Duodenal mucosa (tissue), 2 donors: ENCODE results near the gene MAGI3.
"Not testable (repeated sequence)": the region's sequence is repeated elsewhere in the genome, so short reads cannot be mapped to it uniquely, and the experiment has no call there.

Experiments
- H3K27ac ChIP-seq: one replicate; pipeline ENCODE4 v1.7.0; 2013; ENCODE audit warnings: low read depth, low read length
- H3K27me3 ChIP-seq, 2 donors: one replicate each; pipeline ENCODE4 v1.7.0; 2013; ENCODE audit warnings: low read length in 2 of 2, control low read depth in 1 of 2; ENCODE audit not compliant: insufficient read depth in 2 of 2, control insufficient read depth in 1 of 2
- H3K36me3 ChIP-seq, 2 donors: one replicate each; pipeline ENCODE4 v1.7.0; 2013; ENCODE audit warnings: low read length in 2 of 2, control low read depth in 1 of 2; ENCODE audit not compliant: insufficient read depth in 2 of 2, control insufficient read depth in 1 of 2
- H3K4me1 ChIP-seq, 2 donors: one replicate each; pipeline ENCODE4 v1.7.0; 2013; ENCODE audit warnings: low read length in 2 of 2, control low read depth in 1 of 2; ENCODE audit not compliant: insufficient read depth in 2 of 2, control insufficient read depth in 1 of 2
- H3K4me3 ChIP-seq, 2 donors: one replicate each; pipeline ENCODE4 v1.7.0; 2013; ENCODE audit warnings: low read length in 2 of 2, low read depth in 1 of 2
- H3K9ac ChIP-seq, 2 donors: one replicate each; pipeline ENCODE4 v1.7.0; 2013; ENCODE audit warnings: low read length in 2 of 2, low read depth in 1 of 2
- H3K9me3 ChIP-seq, 2 donors: one replicate each; pipeline ENCODE4 v1.7.0; 2013; ENCODE audit warnings: low read length in 2 of 2, control low read depth in 1 of 2; ENCODE audit not compliant: control insufficient read depth in 1 of 2

MAGI3 gene

GRCh38 chr1:113691184-113691583 is 300.9 kb downstream of the MAGI3 start:
- no peak overlapping the region for H3K9ac ChIP-seq
- H3K4me3 ChIP-seq: no peak overlapping the region
- peaks cover 0 to 5% of the 10 kb centered on the region in 2 donors for H3K36me3 ChIP-seq
- H3K4me1 ChIP-seq: no peaks in the 10 kb centered on the region
- no peaks in the 10 kb centered on the region for H3K27me3 ChIP-seq
- H3K27ac ChIP-seq: no peak overlapping the region
- H3K9me3 ChIP-seq: peaks cover 3 to 15% of the 10 kb centered on the region in 2 donors

GRCh38 chr1:113692342-113692741 is 302.0 kb downstream of the MAGI3 start:
- H3K27ac ChIP-seq: no peak overlapping the region
- H3K36me3 ChIP-seq: peaks cover 0 to 5% of the 10 kb centered on the region in 2 donors
- H3K4me3 ChIP-seq: no peak overlapping the region
- peaks cover 3 to 15% of the 10 kb centered on the region in 2 donors for H3K9me3 ChIP-seq
- H3K27me3 ChIP-seq: no peaks in the 10 kb centered on the region
- no peaks in the 10 kb centered on the region for H3K4me1 ChIP-seq
- no peak overlapping the region for H3K9ac ChIP-seq

- peaks cover 0 to 5% of the 10 kb centered on the region in 2 donors for H3K36me3 ChIP-seq
- H3K27ac ChIP-seq: no peak overlapping the region
- H3K27me3 ChIP-seq: no peaks in the 10 kb centered on the region
- no peak overlapping the region for H3K9ac ChIP-seq
- no peak overlapping the region for H3K4me3 ChIP-seq
- no peaks in the 10 kb centered on the region for H3K4me1 ChIP-seq
- H3K9me3 ChIP-seq: peaks cover 3 to 15% of the 10 kb centered on the region in 2 donors
Measured at GRCh38 chr1:113692824-113693431, 302.6 kb downstream of the MAGI3 start.

GRCh38 chr1:113694910-113695309 is 304.6 kb downstream of the MAGI3 start:
- no peak overlapping the region for H3K9ac ChIP-seq
- H3K4me1 ChIP-seq: no peaks in the 10 kb centered on the region
- H3K9me3 ChIP-seq: peaks cover 3 to 15% of the 10 kb centered on the region in 2 donors
- no peak overlapping the region for H3K4me3 ChIP-seq
- H3K27me3 ChIP-seq: no peaks in the 10 kb centered on the region
- no peak overlapping the region for H3K27ac ChIP-seq
- H3K36me3 ChIP-seq: peaks cover 0 to 8% of the 10 kb centered on the region in 2 donors

GRCh38 chr1:113701429-113701828 is 311.1 kb downstream of the MAGI3 start:
- Histone ChIP-seq H3K4me1 (no peaks in the 10 kb centered on the region), H3K36me3 (peaks cover 0 to 6% of the 10 kb centered on the region in 2 donors), H3K9me3 (no peaks in the 10 kb centered on the region), H3K27ac (no peak overlapping the region), H3K9ac (no peak overlapping the region), H3K27me3 (no peaks in the 10 kb centered on the region), H3K4me3 (no peak overlapping the region)

- Histone ChIP-seq H3K9me3 (no peaks in the 10 kb centered on the region), H3K27me3 (no peaks in the 10 kb centered on the region), H3K9ac (no peak overlapping the region), H3K4me1 (no peaks in the 10 kb centered on the region), H3K27ac (no peak overlapping the region), H3K4me3 (no peak overlapping the region), H3K36me3 (peaks cover 0 to 15% of the 10 kb centered on the region in 2 donors)
Measured at GRCh38 chr1:113714606-113715269, 324.4 kb downstream of the MAGI3 start.

GRCh38 chr1:113717506-113717905 is 327.2 kb downstream of the MAGI3 start:
- not testable (repeated sequence) for H3K27me3 ChIP-seq, H3K4me1 ChIP-seq, H3K9ac ChIP-seq, H3K4me3 ChIP-seq, H3K27ac ChIP-seq, H3K36me3 ChIP-seq, H3K9me3 ChIP-seq

- H3K9me3 ChIP-seq, H3K27ac ChIP-seq, H3K9ac ChIP-seq, H3K27me3 ChIP-seq, H3K36me3 ChIP-seq, H3K4me1 ChIP-seq, H3K4me3 ChIP-seq: not testable (repeated sequence)
Measured at GRCh38 chr1:113718621-113719020, 328.3 kb downstream of the MAGI3 start.

- Histone ChIP-seq H3K4me1 (no peaks in the 10 kb centered on the region), H3K9me3 (peaks cover 0 to 2% of the 10 kb centered on the region in 2 donors), H3K9ac (no peak overlapping the region), H3K4me3 (no peak overlapping the region), H3K27me3 (no peaks in the 10 kb centered on the region), H3K36me3 (peaks cover 0 to 9% of the 10 kb centered on the region in 2 donors), H3K27ac (no peak overlapping the region)
Measured at GRCh38 chr1:113721010-113721409, 330.7 kb downstream of the MAGI3 start.

GRCh38 chr1:113732802-113733201 is 342.5 kb downstream of the MAGI3 start:
- H3K9ac ChIP-seq: no peak overlapping the region
- H3K4me3 ChIP-seq: no peak overlapping the region
- no peak overlapping the region for H3K27ac ChIP-seq
- H3K9me3 ChIP-seq: no peaks in the 10 kb centered on the region
- peaks cover 2 to 3% of the 10 kb centered on the region in 2 donors for H3K36me3 ChIP-seq
- no peaks in the 10 kb centered on the region for H3K4me1 ChIP-seq
- no peaks in the 10 kb centered on the region for H3K27me3 ChIP-seq
